ENCODE data around the gene SPTLC3. TPM values are rescaled to one million over a fixed set of nuclear protein-coding genes. Genes with fewer than 3 reads are reported as not detected.
A peak's percentile ranks its signal among the peaks of the same experiment; 100 is the strongest.

SPTLC3 gene
- total and polyA plus RNA-seq, 2 of the 13 experiments (the other 11 are each of a cell fraction or from before 2014, with no cell fraction given), result 20.5 to 95.6 TPM

GRCh38 chr20:13119583-13119982 lies 110.8 kb downstream of the SPTLC3 start (continued):
- TF ChIP-seq CTCF (CRISPR knock-in tag; IDR thresholded peaks at IDR 0.05) (peak; percentile 98), HES4 (CRISPR knock-in tag; IDR thresholded peaks at IDR 0.05; ENCODE audit: borderline replicate concordance) (no peak), MTA3 (CRISPR knock-in tag; IDR thresholded peaks at IDR 0.05) (no peak), RFX1 (IDR thresholded peaks at IDR 0.05) (no peak), IRF9 (CRISPR knock-in tag; IDR thresholded peaks at IDR 0.05; ENCODE audit: borderline replicate concordance) (no peak), JDP2 (CRISPR knock-in tag; IDR thresholded peaks at IDR 0.05; ENCODE audit: borderline replicate concordance) (no peak), NFKBIZ (CRISPR knock-in tag; IDR thresholded peaks at IDR 0.05) (0 out of 2 replicates have a peak, but pooled peaks have one; percentile 49), ATF2 (CRISPR knock-in tag; IDR thresholded peaks at IDR 0.05) (peak; percentile 51; the same call in 1 of the 2 replicates), HMGA1 (CRISPR knock-in tag; conservative IDR thresholded peaks at IDR 0.05) (no peak), NFIC (IDR thresholded peaks at IDR 0.05; ENCODE audit: low read length) (no peak), TBX3 (IDR thresholded peaks at IDR 0.05; ENCODE audit: borderline replicate concordance) (no peak), DPF2 (CRISPR knock-in tag; IDR thresholded peaks at IDR 0.05; ENCODE audit: borderline replicate concordance, low read depth) (no peak), POLR2AphosphoS5 (IDR thresholded peaks at IDR 0.05; ENCODE audit: low read depth, low read length) (no peak), RBM22 (optimal IDR thresholded peaks at IDR 0.05; ENCODE audit: low read length) (peak; percentile 51), NFRKB (IDR thresholded peaks at IDR 0.05) (no peak), HDAC1 (CRISPR knock-in tag; IDR thresholded peaks at IDR 0.05) (peak; percentile 40; the same call in 1 of the 2 replicates), ZNF605 (CRISPR knock-in tag; IDR thresholded peaks at IDR 0.05) (no peak), ZHX2 (IDR thresholded peaks at IDR 0.05; ENCODE audit: low read depth) (no peak), ZHX2 (CRISPR knock-in tag; IDR thresholded peaks at IDR 0.05; ENCODE audit: borderline replicate concordance) (no peak), ZNF296 (CRISPR knock-in tag; conservative IDR thresholded peaks at IDR 0.05) (no peak), ZNF232 (CRISPR knock-in tag; IDR thresholded peaks at IDR 0.05; ENCODE audit: borderline replicate concordance) (no peak), NCOA2 (CRISPR knock-in tag; IDR thresholded peaks at IDR 0.05) (peak; percentile 12; the same call in 1 of the 2 replicates), ZNF451 (CRISPR knock-in tag; IDR thresholded peaks at IDR 0.05) (no peak)
